Sigmoid colon (tissue), 4 donors: ENCODE measurements around the gene PRPF39.

Source experiments
- CTCF ChIP-seq, 4 experiments: fragments of 450-650 bp in 3 of 4; fragments of 200-600 bp in 1 of 4; IDR thresholded peaks; one replicate each; pipeline ENCODE4 v1.5.1; 2016 to 2019; ENCODE audit warnings: antibody characterized with exemption in 4 of 4, mild to moderate bottlenecking in 3 of 4, moderate library complexity in 2 of 4
- EP300 ChIP-seq, 4 donors: sonication (generic); formaldehyde crosslinking; IDR thresholded peaks; one replicate each; pipeline ENCODE4 v1.6.1; 2017; ENCODE audit warnings: antibody characterized with exemption in 4 of 4
- POLR2A ChIP-seq, 2 donors: fragments of 450-650 bp; IDR thresholded peaks; one replicate each; pipeline ENCODE4 v1.6.1; 2016; ENCODE audit warnings: antibody characterized with exemption in 2 of 2, mild to moderate bottlenecking in 2 of 2, moderate library complexity in 2 of 2
- POLR2AphosphoS5 ChIP-seq, 4 donors: sonication (generic); formaldehyde crosslinking; IDR thresholded peaks; one replicate each; pipeline ENCODE4 v1.6.1; 2017; ENCODE audit warnings: antibody characterized with exemption in 4 of 4

DNA sequence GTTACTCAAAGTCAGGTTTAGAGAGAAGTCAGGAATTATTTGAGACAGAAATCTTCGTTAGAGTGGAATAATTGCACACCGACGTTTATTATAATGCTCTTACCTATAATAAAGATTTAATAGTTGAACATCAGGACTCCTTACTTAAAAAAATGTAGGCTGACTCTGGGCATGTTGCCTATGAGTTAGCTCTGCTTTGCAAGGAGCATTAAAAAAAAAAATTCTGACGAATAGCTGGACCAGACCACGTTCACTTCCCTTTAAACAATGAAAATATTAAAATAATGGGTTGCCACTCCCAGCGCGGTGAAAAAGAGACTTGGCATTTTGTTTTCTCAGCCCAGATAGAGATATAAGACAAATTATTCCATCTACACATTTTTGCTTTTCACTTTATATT is 51.2 kb downstream of the PRPF39 start:
- no peak for TF ChIP-seq CTCF (IDR thresholded peaks at IDR 0.05)
- no peak for TF ChIP-seq POLR2A (IDR thresholded peaks at IDR 0.05)
- TF ChIP-seq POLR2AphosphoS5 (IDR thresholded peaks at IDR 0.05) = no peak
- no peak for TF ChIP-seq EP300 (IDR thresholded peaks at IDR 0.05)
